SK-N-SH (cell line): Measurements from ENCODE around the gene CDC42EP3. TPM values are rescaled to one million over a fixed set of nuclear protein-coding genes. Genes with fewer than 3 reads are reported as not detected.
A peak's percentile ranks its signal among the peaks of the same experiment; 100 is the strongest.

ENCODE experiments used
- CTCF ChIA-PET: fragments of 300-600, 350-600 bp; formaldehyde crosslinking; extraction: SDS; loops from one replicate; lab custom pipeline; 2021; lab: Yijun Ruan, JAX
- POLR2A ChIA-PET: fragments of 350-600 bp; sonication (Branson Sonifier 250); formaldehyde crosslinking; extraction: SDS; loops from one replicate; lab custom pipeline; 2020; ENCODE audit warnings: antibody characterized with exemption, inconsistent platforms; lab: Yijun Ruan, JAX
- DNase-seq: peaks from one replicate; pipeline ENCODE4 v3.0.0; 2012
- H2AFZ ChIP-seq: fragments of 200-600 bp; sonication (generic); 2 replicates; pipeline ENCODE4 v1.8.1; 2016; ENCODE audit warnings: antibody characterized with exemption, mild to moderate bottlenecking, low read depth
- H3F3A ChIP-seq: fragments of 200-600 bp; sonication (generic); replicated peaks from 2 replicates; pipeline ENCODE3; 2016; ENCODE audit warnings: antibody characterized with exemption, mild to moderate bottlenecking; ENCODE audit not compliant: insufficient read depth
- H3K27ac ChIP-seq, 2 experiments: fragments of 200-500 bp in 1 of 2; fragments of 200-600 bp in 1 of 2; sonication (Bioruptor generic) in 1 of 2; sonication (generic), shearing (Covaris generic) in 1 of 2; 2 replicates each; pipeline versions ENCODE4 v1.5.1 to v1.6.1; 2014 to 2016; ENCODE audit warnings: low read depth in 2 of 2, inconsistent platforms in 1 of 2, low read length in 1 of 2, mild to moderate bottlenecking in 1 of 2, mixed read lengths in 1 of 2
- H3K27me3 ChIP-seq: fragments of 200-600 bp; sonication (generic), shearing (Covaris generic); 2 replicates; pipeline ENCODE4 v1.6.1; 2016; ENCODE audit warnings: mixed run types; ENCODE audit not compliant: insufficient read depth
- H3K36me3 ChIP-seq, 2 experiments: fragments of 200-500 bp in 1 of 2; fragments of 200-600 bp in 1 of 2; sonication (Bioruptor generic) in 1 of 2; sonication (generic) in 1 of 2; replicated peaks in 1 of 2; 2 replicates each; pipeline versions ENCODE3 to v1.5.1; 2014 to 2016; ENCODE audit warnings: low read length in 1 of 2, mild to moderate bottlenecking in 1 of 2; ENCODE audit not compliant: insufficient read depth in 2 of 2, control insufficient read depth in 1 of 2
- H3K4me1 ChIP-seq, 2 experiments: fragments of 200-500 bp in 1 of 2; fragments of 200-600 bp in 1 of 2; sonication (Bioruptor generic) in 1 of 2; sonication (generic), shearing (Covaris generic) in 1 of 2; 2 replicates each; pipeline versions ENCODE4 v1.5.1 to v1.6.1; 2014 to 2016; ENCODE audit warnings: low read depth in 1 of 2, low read length in 1 of 2, mixed run types in 1 of 2; ENCODE audit not compliant: insufficient read depth in 2 of 2, control insufficient read depth in 1 of 2
- H3K4me2 ChIP-seq: fragments of 200-600 bp; sonication (generic), shearing (Covaris generic); 2 replicates; pipeline ENCODE4 v1.6.1; 2017; ENCODE audit warnings: mixed run types
- H3K4me3 ChIP-seq, 2 experiments: fragments of 200-500 bp in 1 of 2; fragments of 200-600 bp in 1 of 2; sonication (Bioruptor generic) in 1 of 2; sonication (generic), shearing (Covaris generic) in 1 of 2; 2 replicates each; pipeline versions ENCODE4 v1.5.1 to v1.8.1; 2014 to 2016; ENCODE audit warnings: low read depth in 2 of 2, inconsistent platforms in 1 of 2, low read length in 1 of 2, mild to moderate bottlenecking in 1 of 2, mixed read lengths in 1 of 2, moderate library complexity in 1 of 2
- H3K79me2 ChIP-seq: fragments of 200-600 bp; sonication (generic); 2 replicates; pipeline ENCODE4 v1.8.1; 2017; ENCODE audit warnings: mild to moderate bottlenecking; ENCODE audit not compliant: insufficient read depth
- H3K9ac ChIP-seq: fragments of 200-600 bp; sonication (generic); 2 replicates; pipeline ENCODE4 v1.6.1; 2017; ENCODE audit warnings: mixed run types
- H3K9me2 ChIP-seq: fragments of 200-600 bp; sonication (generic); 2 replicates; pipeline ENCODE4 v1.6.1; 2017; ENCODE audit warnings: mixed run types
- H3K9me3 ChIP-seq: fragments of 200-600 bp; sonication (generic); 2 replicates; pipeline ENCODE4 v1.6.1; 2017; ENCODE audit warnings: mixed run types, mild to moderate bottlenecking, moderate library complexity
- H4K20me1 ChIP-seq: fragments of 200-600 bp; sonication (generic); 2 replicates; pipeline ENCODE4 v1.6.1; 2017; ENCODE audit warnings: mild to moderate bottlenecking, mixed run types; ENCODE audit not compliant: insufficient read depth
- ELF1 ChIP-seq: IDR thresholded peaks from 2 replicates; pipeline ENCODE4 v1.4.0; 2012
- EP300 ChIP-seq, 2 experiments: IDR thresholded peaks; 2 replicates each; pipeline versions ENCODE4 v1.4.0 to v1.6.1; 2012; ENCODE audit warnings: borderline replicate concordance in 1 of 2, low read depth in 1 of 2, low read length in 1 of 2
- EZH2phosphoT487 ChIP-seq: fragments of 200-600 bp; sonication (generic); IDR thresholded peaks from 2 replicates; pipeline ENCODE4 v1.6.1; 2017; ENCODE audit warnings: low read depth, mixed run types, mild to moderate bottlenecking, antibody characterized with exemption, moderate library complexity, borderline replicate concordance
- FOXJ3 ChIP-seq: sonication (generic); formaldehyde crosslinking; IDR thresholded peaks from 2 replicates; pipeline ENCODE4 v1.5.1; 2020; ENCODE audit warnings: mild to moderate bottlenecking, missing genetic modification reagents
- GABPA ChIP-seq: IDR thresholded peaks from 2 replicates; pipeline ENCODE4 v1.4.0; 2012; ENCODE audit warnings: low read depth, mild to moderate bottlenecking
- GATA2 ChIP-seq: sonication (generic); formaldehyde crosslinking; IDR thresholded peaks from 2 replicates; pipeline ENCODE4 v1.5.0; 2020; ENCODE audit warnings: mild to moderate bottlenecking, missing genetic modification reagents
- MEF2A ChIP-seq: IDR thresholded peaks from 2 replicates; pipeline ENCODE4 v1.4.0; 2012; ENCODE audit warnings: low read depth, borderline replicate concordance
- RAD21 ChIP-seq: IDR thresholded peaks from 2 replicates; pipeline ENCODE4 v1.6.1; 2012; ENCODE audit warnings: mild to moderate bottlenecking, low read length
- RCOR1 ChIP-seq: fragments of 150-350 bp; IDR thresholded peaks from 2 replicates; pipeline ENCODE4 v1.6.1; 2017; ENCODE audit warnings: antibody characterized with exemption, low read length
- RXRA ChIP-seq: IDR thresholded peaks from 2 replicates; pipeline ENCODE4 v1.4.0; 2012; ENCODE audit warnings: low read depth, mild to moderate bottlenecking, borderline replicate concordance
- SIN3A ChIP-seq: IDR thresholded peaks from 2 replicates; pipeline ENCODE4 v1.6.1; 2012; ENCODE audit warnings: low read depth, mild to moderate bottlenecking, low read length, moderate library complexity, borderline replicate concordance
- SMC3 ChIP-seq: IDR thresholded peaks from 2 replicates; pipeline ENCODE4 v1.6.1; 2012; ENCODE audit warnings: low read depth, low read length, improper control_type of control experiment
- TEAD4 ChIP-seq: IDR thresholded peaks from 2 replicates; pipeline ENCODE4 v1.4.0; 2012; ENCODE audit warnings: mild to moderate bottlenecking, borderline replicate concordance; ENCODE audit not compliant: insufficient read depth
- WGBS: methylation state at CpG from one replicate; pipeline ENCODE4 v1.1.6; 2017; ENCODE audit warnings: low lambda C conversion rate; 5-methylcytosine and 5-hydroxymethylcytosine counted together
- polyA plus RNA-seq, 3 experiments: library from polyadenylated mRNA; depleted of rRNA; stranded (reverse); fragments of >200 nt; gene quantifications; 2 replicates each; pipeline ENCODE4 v1.2.3, GENCODE V29; 2012
- TF ChIP-seq, protein P1 (sequence below): IDR thresholded peaks from 2 replicates; pipeline ENCODE4 v1.6.1; 2012; ENCODE audit warnings: mild to moderate bottlenecking, low read depth, low read length, moderate library complexity
- TF ChIP-seq, protein P2 (sequence below): IDR thresholded peaks from 2 replicates; pipeline ENCODE4 v1.4.0; 2012; ENCODE audit warnings: low read depth

Gene CDC42EP3
- polyA plus RNA-seq, 1 of the 3 experiments (the other 2 are of a cell fraction), result 87.5 TPM

DNA sequence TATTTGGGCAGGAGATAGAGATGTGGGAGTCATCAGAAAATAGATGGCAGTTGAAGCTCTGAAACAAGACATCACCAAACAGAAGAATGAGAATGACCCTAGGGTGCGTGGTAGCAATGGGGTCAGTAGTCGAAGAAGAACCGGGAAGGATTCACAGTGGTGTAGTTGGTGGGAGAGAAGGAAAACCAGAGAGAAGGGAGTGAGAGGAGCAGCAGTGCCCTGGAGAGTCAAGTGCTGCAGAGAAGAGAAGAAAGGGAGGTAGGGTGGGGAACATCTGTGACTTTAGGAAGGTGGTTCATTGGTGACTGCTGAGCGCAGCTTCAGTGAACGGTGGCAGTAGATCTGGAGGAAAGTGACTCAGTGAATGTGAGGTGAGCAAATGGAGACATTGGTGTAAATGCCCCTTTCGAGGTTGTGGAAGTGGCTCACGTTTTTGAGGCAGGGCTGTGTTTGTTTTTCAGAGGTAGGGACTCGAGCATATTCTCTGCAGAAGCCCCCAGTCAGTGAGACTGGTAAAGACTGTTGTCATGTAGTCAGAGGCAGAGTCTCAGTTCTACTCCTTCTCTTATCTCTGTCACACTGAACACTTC, 36.4 kb downstream of the CDC42EP3 start:
- no peaks in the 10 kb centered on the region for H3K9me2 ChIP-seq
- no peak for TF ChIP-seq FOXJ3 (CRISPR knock-in tag)
- TF ChIP-seq RCOR1, result no peak
- TF ChIP-seq SIN3A, result no peak
- TF ChIP-seq GATA2 (CRISPR knock-in tag), result no peak
- TF ChIP-seq SMC3, result no peak
- TF ChIP-seq, protein P1, sequence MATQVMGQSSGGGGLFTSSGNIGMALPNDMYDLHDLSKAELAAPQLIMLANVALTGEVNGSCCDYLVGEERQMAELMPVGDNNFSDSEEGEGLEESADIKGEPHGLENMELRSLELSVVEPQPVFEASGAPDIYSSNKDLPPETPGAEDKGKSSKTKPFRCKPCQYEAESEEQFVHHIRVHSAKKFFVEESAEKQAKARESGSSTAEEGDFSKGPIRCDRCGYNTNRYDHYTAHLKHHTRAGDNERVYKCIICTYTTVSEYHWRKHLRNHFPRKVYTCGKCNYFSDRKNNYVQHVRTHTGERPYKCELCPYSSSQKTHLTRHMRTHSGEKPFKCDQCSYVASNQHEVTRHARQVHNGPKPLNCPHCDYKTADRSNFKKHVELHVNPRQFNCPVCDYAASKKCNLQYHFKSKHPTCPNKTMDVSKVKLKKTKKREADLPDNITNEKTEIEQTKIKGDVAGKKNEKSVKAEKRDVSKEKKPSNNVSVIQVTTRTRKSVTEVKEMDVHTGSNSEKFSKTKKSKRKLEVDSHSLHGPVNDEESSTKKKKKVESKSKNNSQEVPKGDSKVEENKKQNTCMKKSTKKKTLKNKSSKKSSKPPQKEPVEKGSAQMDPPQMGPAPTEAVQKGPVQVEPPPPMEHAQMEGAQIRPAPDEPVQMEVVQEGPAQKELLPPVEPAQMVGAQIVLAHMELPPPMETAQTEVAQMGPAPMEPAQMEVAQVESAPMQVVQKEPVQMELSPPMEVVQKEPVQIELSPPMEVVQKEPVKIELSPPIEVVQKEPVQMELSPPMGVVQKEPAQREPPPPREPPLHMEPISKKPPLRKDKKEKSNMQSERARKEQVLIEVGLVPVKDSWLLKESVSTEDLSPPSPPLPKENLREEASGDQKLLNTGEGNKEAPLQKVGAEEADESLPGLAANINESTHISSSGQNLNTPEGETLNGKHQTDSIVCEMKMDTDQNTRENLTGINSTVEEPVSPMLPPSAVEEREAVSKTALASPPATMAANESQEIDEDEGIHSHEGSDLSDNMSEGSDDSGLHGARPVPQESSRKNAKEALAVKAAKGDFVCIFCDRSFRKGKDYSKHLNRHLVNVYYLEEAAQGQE, result no peak
- no peak for TF ChIP-seq RXRA
- TF ChIP-seq RAD21, result no peak
- no peak for TF ChIP-seq TEAD4
- TF ChIP-seq EP300 (IDR thresholded peaks at IDR 0.05; ENCODE audit: borderline replicate concordance in 1 of 2, low read depth in 1 of 2, low read length in 1 of 2), result no peak
- TF ChIP-seq, protein P2, sequence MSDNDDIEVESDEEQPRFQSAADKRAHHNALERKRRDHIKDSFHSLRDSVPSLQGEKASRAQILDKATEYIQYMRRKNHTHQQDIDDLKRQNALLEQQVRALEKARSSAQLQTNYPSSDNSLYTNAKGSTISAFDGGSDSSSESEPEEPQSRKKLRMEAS, result no peak
- no peak overlapping the region for H2AFZ ChIP-seq
- peaks cover 5 to 9% of the 10 kb centered on the region in 2 experiments for H3K36me3 ChIP-seq
- H3K9me3 ChIP-seq, result no peaks in the 10 kb centered on the region
- no peak overlapping the region for H3K9ac ChIP-seq
- POLR2A ChIA-PET, result no interaction called here
- no peaks in the 10 kb centered on the region for H3K27me3 ChIP-seq
- no peaks in the 10 kb centered on the region for H4K20me1 ChIP-seq
- CTCF ChIA-PET, result interaction anchor here (0.7 to 1.8 kb wide), 3 partner anchors 13 to 242 kb away, joined by 4 to 9 read pairs (median 6); no protein-coding TSS in a partner anchor
- DNase-seq, result no peak
- H3F3A ChIP-seq, result peaks cover 22% of the 10 kb centered on the region
- H3K4me1 ChIP-seq, result peaks cover 13 to 54% of the 10 kb centered on the region in 2 experiments; a peak in 3 of 4 replicates
- H3K79me2 ChIP-seq, result peaks cover 2% of the 10 kb centered on the region; the same call in 1 of the 2 replicates
- no peak overlapping the region for H3K4me2 ChIP-seq
- H3K4me3 ChIP-seq, result no peak overlapping the region
- 0 out of 4 replicates have a peak overlapping the region, but pooled peaks of 1 of the 2 experiments have one; percentile 5 for H3K27ac ChIP-seq
- WGBS, result 91% methylated on average over 8 of the region's 8 CpGs

DNA sequence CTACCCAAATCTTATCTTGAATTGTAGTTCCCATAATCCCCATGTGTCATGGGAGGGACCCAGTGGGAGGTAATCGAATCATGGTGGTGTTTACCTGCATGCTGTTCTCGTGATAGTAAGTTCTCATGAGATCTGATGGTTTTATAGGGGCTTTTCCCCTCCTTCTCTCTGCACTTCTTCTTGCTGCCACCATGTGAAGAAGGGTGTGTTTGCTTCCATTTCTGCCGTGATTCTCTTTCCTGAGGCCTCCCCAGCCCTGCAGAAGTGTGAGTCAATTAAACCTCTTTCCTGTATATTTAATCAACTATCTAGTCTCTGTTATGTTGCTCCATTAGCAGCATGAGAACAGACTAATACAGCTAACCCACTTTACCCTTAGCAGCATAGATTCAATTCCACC, 37.6 kb downstream of the CDC42EP3 start:
- Histone ChIP-seq H3K27ac (no peak overlapping the region), H3K36me3 (no peaks in the 10 kb centered on the region), H3F3A (peaks cover 21% of the 10 kb centered on the region), H3K9me2 (no peaks in the 10 kb centered on the region), H3K4me2 (no peak overlapping the region), H3K27me3 (no peaks in the 10 kb centered on the region), H3K79me2 (no peaks in the 10 kb centered on the region), H4K20me1 (no peaks in the 10 kb centered on the region), H3K9me3 (no peaks in the 10 kb centered on the region), H3K4me1 (peaks cover 19 to 43% of the 10 kb centered on the region in 2 experiments; a peak in 3 of 4 replicates), H3K9ac (no peak overlapping the region), H3K4me3 (no peak overlapping the region), H2AFZ (no peak overlapping the region)
- ChIA-PET CTCF (interaction anchor here (0.8 to 1.8 kb wide), 5 partner anchors 12 to 244 kb away, joined by 3 to 9 read pairs (median 6); no protein-coding TSS in a partner anchor), POLR2A (no interaction called here)
- no peak for DNase-seq
- 92% methylated on average over 3 of the region's 3 CpGs for WGBS
- no peak for TF ChIP-seq GABPA
- TF ChIP-seq EZH2phosphoT487, result no peak
- no peak for TF ChIP-seq ELF1
- TF ChIP-seq, protein P2, result no peak
- TF ChIP-seq, protein P1, result no peak
- TF ChIP-seq MEF2A, result no peak
- no peak for TF ChIP-seq SMC3
